HG03097 (cell line): Measurements from ENCODE around the gene SAC3D1.
A peak's percentile ranks its signal among the peaks of the same experiment; 100 is the strongest.
"Not testable (repeated sequence)": the region's sequence is repeated elsewhere in the genome, so short reads cannot be mapped to it uniquely, and the experiment has no call there.

Source experiments
- ATAC-seq: cut with Tn5 transposase; IDR thresholded peaks from one replicate; pipeline ENCODE4 v1.9.1; 2021; ENCODE audit not compliant: unreplicated experiment, low FRiP score

SAC3D1 gene

DNA sequence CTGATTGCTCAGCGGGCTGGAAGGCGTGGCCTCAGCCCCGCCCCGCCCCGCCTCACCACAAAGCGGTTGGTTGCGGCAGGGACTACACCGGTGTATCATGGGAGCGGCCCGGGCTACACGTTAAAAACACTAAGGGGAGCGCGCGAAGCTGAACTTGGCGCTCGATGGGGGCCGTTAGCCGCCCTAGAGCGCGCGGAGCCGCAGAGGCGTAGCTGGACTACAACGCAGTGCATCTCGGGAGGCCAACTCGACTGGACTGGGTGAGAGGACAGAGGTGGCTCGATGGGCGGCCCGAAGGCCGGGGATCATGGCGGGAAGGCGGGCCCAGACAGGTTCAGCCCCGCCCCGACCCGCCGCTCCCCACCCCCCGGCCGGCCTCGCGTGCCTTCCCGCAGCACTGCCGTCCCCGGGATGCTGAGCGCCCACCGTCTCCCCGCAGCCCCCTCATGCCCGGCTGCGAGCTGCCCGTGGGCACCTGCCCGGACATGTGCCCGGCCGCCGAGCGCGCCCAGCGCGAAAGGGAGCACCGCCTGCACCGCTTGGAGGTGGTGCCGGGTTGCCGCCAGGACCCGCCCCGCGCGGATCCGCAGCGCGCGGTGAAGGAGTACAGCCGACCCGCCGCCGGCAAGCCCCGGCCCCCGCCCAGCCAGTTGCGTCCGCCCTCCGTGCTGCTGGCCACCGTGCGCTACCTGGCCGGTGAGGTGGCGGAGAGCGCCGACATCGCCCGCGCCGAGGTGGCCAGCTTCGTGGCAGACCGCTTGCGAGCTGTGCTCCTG lies at the start of gene SAC3D1:
Gene SAC3D1, plus strand, starts transcription at position 364 of the 776 bp plus-strand sequence. Its CDS starts 83 bp downstream, at position 447.
- ATAC-seq = peak; percentile 69

- no peak for ATAC-seq
Measured at GRCh38 chr11:64994318-64994717, 46.7 kb upstream of the SAC3D1 start.

- ATAC-seq = no peak
Measured at GRCh38 chr11:64996327-64996709, 44.7 kb upstream of the SAC3D1 start.

DNA sequence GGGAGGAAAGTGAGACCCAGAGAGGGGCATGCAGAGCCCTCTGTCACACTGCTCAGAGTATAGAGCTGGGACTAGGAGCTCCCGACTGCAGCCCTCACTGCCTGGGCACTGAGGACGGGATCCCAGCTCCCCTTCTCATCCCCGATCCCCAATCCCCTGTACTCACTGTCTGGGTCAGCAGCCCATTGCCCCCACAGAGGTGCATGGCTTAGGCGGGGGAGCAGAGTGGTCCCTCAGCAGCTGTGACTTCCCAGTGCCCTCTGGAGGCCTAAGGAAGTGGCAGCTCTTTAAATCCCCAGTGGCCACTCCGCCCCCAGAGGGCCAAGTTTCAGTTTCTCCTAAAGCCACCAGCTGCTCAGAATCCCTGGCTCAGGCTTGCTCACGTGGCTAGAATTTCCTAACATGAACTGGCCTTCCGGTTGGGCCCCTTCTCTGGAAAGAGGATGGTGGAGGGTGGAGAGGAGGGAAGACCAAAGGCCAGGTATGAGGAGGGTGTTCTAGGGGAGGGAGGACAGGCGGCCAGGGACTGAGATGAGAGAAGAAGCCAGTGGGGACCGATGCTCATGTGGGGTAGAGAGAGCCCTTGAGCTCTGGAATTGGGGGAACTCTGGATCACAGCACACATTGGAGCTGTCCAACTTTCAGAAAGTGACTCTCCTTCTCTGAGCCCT lies 44.2 kb upstream of the SAC3D1 start, which contains the start of gene BATF2:
Gene BATF2, minus strand, starts transcription at position 262 of the 671 bp plus-strand sequence. Its CDS starts 57 bp downstream, at position 205.
- no peak for ATAC-seq

DNA sequence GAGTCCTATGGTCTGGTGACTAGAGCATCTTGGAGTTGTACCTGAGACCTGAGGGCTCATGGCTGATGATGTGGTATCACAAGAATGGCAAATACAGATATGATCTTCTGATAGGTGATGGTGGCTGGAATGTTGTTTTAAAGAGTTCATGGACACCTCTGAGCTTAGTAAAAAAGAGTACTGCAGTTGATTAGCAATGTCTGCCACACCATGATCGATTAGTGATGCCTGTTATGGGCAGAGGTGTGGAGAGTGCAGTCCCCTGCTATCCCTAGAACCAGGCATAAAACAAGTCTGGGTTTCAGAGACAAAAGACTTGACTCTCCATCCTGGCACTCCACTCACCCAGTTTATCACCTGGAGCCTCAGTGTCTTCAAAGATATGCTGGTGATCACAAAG lies 42.9 kb upstream of the SAC3D1 start:
- no peak for ATAC-seq

- ATAC-seq = no peak
Measured at GRCh38 chr11:64998690-64999431, 42.1 kb upstream of the SAC3D1 start.

- ATAC-seq = no peak
Measured at GRCh38 chr11:64999478-64999877, 41.5 kb upstream of the SAC3D1 start.

- no peak for ATAC-seq
Measured at GRCh38 chr11:65002706-65003105, 38.3 kb upstream of the SAC3D1 start.

DNA sequence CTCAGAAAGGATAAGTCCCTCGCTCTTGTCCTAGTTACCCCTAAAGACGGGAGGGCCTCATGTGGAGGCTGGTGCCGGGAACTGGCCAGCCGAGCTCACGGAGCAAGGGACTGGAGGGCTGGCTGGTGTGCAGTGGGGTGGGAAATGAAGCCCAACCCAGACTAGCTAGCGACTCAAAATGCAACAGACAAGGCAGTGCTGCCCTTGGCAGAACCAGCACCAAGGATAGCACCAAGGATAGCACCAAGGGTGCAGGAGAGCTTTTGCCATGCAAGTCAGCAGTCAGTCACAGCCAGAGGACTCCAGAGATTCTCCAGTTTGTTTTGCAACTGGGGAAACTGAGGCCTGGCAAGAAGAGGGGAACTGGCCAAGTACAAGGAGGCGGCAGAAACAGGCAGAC lies 37.7 kb upstream of the SAC3D1 start:
- no peak for ATAC-seq

DNA sequence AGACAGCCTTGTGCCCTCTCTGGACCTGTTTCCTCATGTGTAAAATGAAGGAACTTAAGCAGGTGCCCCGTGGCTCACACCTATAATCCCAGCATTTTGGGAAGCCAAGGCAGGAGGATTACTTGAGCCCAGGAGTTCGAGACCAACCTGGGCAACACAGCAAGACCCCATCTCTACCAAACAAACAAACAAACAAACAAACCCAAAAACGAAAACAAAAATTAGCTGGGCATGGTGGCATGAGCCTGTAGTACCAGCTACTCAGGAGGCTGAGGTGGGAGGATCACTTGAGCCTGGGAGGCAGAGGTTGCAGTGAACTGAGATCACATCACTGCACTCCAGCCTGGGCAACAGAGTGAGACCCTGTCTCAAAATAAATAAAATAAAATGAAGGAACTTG lies 37.0 kb upstream of the SAC3D1 start:
- ATAC-seq = not testable (repeated sequence)

- no peak for ATAC-seq
Measured at GRCh38 chr11:65008016-65008415, 33.0 kb upstream of the SAC3D1 start.

DNA sequence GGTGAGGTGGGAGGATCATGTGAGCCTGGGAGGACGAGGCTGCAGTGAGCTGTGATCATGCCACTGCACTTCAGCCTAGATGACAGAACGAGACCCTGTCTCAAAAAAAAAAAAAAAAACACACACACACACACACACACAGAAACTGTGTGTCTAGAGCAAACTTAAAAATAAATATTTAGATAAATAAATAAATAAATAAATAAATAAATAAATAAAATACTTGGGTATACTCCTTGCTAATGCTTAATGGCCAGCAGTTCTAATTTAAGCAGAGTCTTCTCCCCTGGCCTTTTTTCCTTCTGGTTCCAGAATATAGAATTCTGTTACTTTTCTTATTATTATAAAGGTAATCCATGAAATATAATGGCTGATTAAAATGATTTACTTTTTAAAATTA lies 32.1 kb upstream of the SAC3D1 start:
- ATAC-seq = no peak

DNA sequence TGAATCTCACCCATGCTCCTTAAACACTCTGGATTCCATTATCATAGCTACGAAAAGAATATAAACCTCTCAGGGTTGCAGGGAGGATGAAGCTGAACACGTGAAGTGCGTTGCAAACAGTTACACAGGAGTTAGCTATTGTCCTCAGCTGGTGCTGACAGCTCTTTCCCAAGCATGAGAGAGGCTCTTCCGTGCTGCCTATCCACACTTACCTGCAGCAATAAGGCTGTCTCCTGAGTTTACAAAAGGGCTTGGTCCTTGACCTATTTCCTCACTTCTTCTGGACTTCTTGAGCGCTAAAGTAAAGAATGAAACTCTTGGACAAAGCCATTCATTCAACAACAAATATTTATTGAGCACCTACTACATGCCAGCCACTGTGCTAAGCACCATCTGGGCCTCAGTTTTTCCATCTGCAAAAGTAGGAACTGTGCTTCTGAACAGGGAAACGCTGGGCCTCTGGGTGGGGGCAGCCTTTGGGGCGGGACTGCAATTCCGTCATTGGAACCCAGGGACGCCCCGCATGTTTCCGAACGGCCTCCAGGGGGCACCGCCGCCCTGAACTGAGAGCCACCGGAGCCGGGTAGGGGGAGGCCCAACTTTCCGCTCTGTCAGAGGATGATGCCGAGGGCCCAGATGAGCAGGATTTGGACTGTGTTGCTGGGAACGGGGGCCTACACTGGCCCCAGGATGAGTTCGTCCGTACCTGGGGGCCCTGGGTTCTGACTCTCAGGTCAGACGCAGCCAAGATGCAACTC lies 27.7 kb upstream of the SAC3D1 start:
- ATAC-seq = peak; percentile 58

GRCh38 chr11:65013888-65014725 lies 26.9 kb upstream of the SAC3D1 start, which contains the start of gene ARL2:
Gene ARL2 (plus strand): TSS chr11:65014160. CDS start chr11:65014208, 48 bp downstream.
- peak; percentile 69 for ATAC-seq

- no peak for ATAC-seq
Measured at GRCh38 chr11:65014726-65015227, 26.2 kb upstream of the SAC3D1 start.

DNA sequence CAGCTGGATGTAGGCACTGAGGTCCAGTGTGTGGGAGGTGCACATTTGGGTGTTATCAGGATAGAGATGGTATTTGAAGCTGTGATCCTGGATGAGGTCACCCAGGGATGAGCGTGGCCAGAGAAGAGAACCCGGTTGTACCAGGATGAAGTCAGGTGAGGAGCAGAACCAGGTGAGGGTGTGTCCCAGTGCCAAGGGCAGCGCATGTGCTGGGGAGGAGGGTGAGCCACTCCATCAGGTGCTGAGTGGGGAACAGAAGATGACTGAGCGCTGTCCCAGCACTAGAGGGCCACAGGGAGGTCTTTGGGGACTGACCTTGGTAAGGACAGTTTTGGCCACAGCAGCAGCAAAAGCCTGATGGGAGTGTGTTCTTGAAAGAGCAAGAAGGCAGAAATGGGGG lies 24.3 kb upstream of the SAC3D1 start:
- ATAC-seq = no peak

- no peak for ATAC-seq
Measured at GRCh38 chr11:65017937-65018336, 23.1 kb upstream of the SAC3D1 start.

GRCh38 chr11:65019824-65020223 lies 21.2 kb upstream of the SAC3D1 start:
- ATAC-seq = no peak

GRCh38 chr11:65021003-65021402 lies 20.0 kb upstream of the SAC3D1 start:
- no peak for ATAC-seq
